HFF-Myc (cell line): Measurements from ENCODE around the gene IGFBP4.

Experiments used
- DNase-seq: peaks from one replicate; pipeline ENCODE4 v3.0.0-alpha.2; 2011; ENCODE audit warnings: low read depth; ENCODE audit errors: extremely low read depth
- H3K4me3 ChIP-seq: replicated peaks from 2 replicates; pipeline ENCODE4 v1.5.1; 2011; ENCODE audit warnings: low read depth, mild to moderate bottlenecking, control low read depth, low read length
- CTCF ChIP-seq: IDR thresholded peaks from 2 replicates; pipeline ENCODE4 v1.5.1; 2012; ENCODE audit warnings: mild to moderate bottlenecking, low read depth, low read length, control low read depth; ENCODE audit errors: missing control alignments

IGFBP4 gene

GRCh38 chr17:40442392-40443195, 656 bp upstream of the IGFBP4 start:
- peak overlapping the region; percentile 86 for H3K4me3 ChIP-seq
- no peak for DNase-seq
- no peak for TF ChIP-seq CTCF

- peak overlapping the region; percentile 86 for H3K4me3 ChIP-seq
- TF ChIP-seq CTCF: no peak
- DNase-seq: no peak
These were observed 994 bp downstream of the IGFBP4 start for GRCh38 chr17:40443988-40444899.

- TF ChIP-seq CTCF: peak; percentile 10
- H3K4me3 ChIP-seq: peak overlapping the region; percentile 86
- DNase-seq: no peak
These were observed 2.7 kb downstream of the IGFBP4 start for GRCh38 chr17:40445751-40446468.

- peak overlapping the region; percentile 86 for H3K4me3 ChIP-seq
- no peak for DNase-seq
- TF ChIP-seq CTCF: no peak
These were observed 3.9 kb downstream of the IGFBP4 start for GRCh38 chr17:40447148-40447644.

- peak overlapping the region; percentile 86 for H3K4me3 ChIP-seq
- no peak for TF ChIP-seq CTCF
- DNase-seq: no peak
These were observed 4.6 kb downstream of the IGFBP4 start for GRCh38 chr17:40447806-40448205.

GRCh38 chr17:40448213-40448638, 5.0 kb downstream of the IGFBP4 start:
- peak overlapping the region; percentile 86; the same call in 1 of the 2 replicates for H3K4me3 ChIP-seq
- DNase-seq: no peak
- TF ChIP-seq CTCF: no peak
